GM19240 (cell line): ENCODE measurements around the gene EIF2B5.
"Not testable (repeated sequence)": the region's sequence is repeated elsewhere in the genome, so short reads cannot be mapped to it uniquely, and the experiment has no call there.

Experiments
- DNase-seq: peaks from one replicate; pipeline ENCODE4 v3.0.0; 2011; ENCODE audit warnings: low spot score; ENCODE audit not compliant: insufficient read length

The EIF2B5 gene

DNA sequence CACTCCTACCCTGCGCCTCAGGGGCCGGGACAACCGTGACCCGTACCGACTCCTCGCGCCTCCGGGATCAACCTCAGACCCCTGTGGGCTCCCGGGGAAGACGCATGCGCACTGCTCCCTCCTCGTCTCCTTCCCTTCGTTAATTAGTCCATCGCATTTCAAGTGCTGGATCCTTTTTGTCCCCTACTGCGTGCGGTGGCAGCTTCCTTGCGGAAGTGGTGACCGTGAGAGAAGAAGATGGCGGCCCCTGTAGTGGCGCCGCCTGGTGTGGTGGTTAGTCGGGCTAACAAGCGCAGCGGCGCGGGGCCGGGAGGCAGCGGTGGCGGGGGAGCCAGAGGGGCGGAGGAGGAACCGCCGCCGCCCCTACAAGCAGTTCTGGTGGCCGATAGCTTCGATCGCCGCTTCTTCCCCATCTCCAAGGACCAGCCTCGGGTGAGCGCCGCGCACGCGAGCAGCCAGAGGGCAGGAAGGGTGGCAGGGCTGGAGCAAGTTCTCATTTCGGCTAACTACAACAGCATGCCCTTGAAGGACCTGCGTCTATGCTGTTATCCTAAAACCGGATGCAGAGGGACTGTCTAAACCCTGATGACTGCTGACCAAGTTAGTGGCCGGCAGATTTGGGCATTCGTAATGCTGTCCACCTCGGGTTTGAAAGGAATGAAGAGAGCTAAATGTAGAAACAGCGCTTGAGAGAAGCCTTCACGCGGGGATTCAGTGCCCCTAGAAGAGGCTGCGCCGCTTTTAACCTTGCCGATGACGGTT is at the start of gene EIF2B5:
EIF2B5 (plus strand) TSS at position 210 of the 762 bp plus-strand sequence; CDS start at position 238, 28 bp downstream.
- DNase-seq = peak; percentile 67

GRCh38 chr3:184085389-184085852 is 49.7 kb upstream of the EIF2B5 start:
- no peak for DNase-seq

GRCh38 chr3:184092199-184092598 is 43.0 kb upstream of the EIF2B5 start:
- DNase-seq = no peak

DNA sequence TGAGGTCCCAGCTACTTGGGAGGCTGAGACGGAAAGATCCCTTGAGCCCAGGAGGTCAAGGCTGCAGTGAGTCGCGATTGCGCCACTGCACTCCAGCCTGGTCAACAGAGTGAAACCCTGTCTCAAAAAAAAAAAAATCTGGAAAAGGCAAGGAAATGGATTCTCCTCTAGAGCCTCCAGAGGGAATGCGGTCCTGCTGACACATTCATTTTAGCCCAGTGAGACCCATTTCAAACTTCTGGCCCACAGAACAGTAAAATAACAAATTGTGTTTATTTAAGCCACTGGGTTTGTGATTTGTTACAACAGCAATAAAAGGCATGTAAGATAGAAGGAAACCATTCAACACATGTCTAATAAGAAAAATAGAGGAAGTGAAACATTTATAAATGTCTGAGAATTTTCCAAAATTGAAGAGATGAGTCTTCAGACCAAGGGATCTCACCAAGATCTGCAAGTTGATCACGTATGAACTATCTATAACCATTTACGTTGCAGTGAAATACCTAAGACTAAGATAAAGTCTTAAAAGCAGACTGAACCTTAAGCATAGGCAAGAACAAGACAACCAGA is 38.3 kb upstream of the EIF2B5 start, which contains the start of gene HTR3E:
HTR3E (plus strand) TSS at position 254 of the 573 bp plus-strand sequence. CDS start 466 bp downstream, outside the sequence.
- no peak for DNase-seq

DNA sequence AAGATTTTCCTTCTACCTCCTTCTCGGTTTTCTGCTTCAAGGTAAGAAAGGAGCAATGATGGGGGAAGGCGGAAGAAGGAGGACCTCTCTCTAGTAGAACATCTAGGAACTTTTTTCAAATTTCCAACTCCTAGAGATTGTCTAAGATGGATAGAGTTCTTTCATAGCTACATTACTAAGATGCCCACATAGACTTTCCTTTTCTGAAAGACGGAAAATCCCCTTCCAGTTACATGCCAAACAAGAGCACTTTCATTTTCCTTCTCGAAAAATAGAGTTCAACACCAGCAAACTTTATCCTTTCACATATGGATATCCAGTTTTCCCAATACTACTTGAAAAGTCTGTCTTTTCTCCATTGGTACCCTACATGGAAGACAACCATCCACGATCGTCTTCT is 37.6 kb upstream of the EIF2B5 start:
- DNase-seq = no peak

DNA sequence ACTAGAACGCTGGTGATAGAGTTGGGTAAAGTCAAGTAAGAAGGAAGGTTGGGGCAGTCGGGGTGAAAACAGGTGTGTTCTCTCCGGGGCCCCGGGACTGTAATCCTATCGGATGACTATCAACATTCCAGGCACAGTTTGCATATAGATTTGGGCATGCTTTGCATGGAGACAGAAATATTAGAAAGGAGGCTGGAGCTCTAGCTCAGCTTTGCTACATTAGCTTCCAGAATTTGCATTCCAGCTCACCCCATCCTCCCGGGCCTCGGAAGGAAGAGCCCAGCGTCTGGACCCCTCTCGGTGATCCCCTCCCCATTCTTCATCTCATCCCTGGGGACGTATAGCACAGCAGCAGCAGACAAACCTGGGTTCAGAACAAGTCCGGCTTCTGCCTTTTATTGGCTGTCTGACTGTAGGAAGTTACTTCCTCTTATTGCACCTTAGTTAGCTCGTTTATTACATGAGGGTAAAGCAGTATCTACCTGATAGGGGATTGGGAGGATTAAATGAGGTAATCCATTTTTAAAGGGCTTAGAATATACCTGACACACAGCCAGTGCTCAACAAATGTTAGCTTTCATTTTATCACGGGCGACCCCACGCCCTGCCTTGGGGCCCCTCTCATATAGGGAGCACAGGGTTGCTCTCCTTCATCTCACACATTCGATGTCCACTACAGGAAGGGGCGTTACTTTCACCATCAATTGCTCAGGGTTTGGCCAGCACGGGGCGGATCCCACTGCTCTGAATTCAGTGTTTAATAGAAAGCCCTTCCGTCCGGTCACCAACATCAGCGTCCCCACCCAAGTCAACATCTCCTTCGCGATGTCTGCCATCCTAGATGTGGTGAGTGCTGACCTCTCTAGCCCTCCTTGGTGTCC is 35.1 kb upstream of the EIF2B5 start:
- no peak for DNase-seq

GRCh38 chr3:184110316-184110725 is 24.8 kb upstream of the EIF2B5 start:
- DNase-seq = no peak

- no peak for DNase-seq
Measured at GRCh38 chr3:184116017-184116416, 19.1 kb upstream of the EIF2B5 start.

GRCh38 chr3:184117636-184118035 is 17.5 kb upstream of the EIF2B5 start:
- DNase-seq = no peak

GRCh38 chr3:184121031-184121430 is 14.1 kb upstream of the EIF2B5 start:
- DNase-seq = not testable (repeated sequence)

DNA sequence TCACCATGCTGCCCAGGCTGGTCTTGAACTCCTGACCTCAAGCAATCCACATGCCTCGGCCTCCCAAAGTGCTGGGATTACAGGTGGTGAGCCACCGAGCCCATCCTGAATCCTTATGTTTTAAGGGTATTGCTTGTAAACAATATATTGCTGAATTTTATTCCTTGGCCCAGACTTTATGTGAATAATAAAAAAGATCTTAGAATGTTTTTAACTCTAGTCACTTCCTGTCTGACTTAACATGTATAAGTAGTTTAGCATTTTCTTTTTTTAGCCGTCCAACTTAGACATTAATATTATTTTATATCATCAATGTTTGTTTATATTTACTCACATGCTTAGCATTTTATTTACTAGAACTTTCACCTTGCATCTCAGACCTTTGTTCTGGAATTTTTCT is 9.2 kb upstream of the EIF2B5 start:
- no peak for DNase-seq

GRCh38 chr3:184129012-184129411 is 6.1 kb upstream of the EIF2B5 start:
- no peak for DNase-seq

DNA sequence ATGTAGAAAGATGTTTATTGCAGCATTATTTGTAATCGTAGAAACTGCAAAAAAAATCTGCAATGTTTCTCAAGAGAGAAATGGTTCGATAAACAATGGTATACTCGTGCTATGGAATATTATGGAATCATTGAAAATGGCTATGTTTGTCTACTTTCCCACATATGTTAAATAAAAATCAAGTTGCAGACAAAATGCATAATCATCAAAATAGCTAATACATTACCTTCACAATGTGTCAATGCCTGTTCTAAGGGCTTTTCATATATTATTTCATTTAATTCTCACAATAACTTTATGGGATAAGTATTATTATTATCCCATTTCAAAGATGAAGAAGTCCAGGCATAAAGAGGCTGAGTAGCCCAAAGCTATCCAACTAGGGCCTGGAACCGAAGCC is 2.2 kb upstream of the EIF2B5 start:
- DNase-seq = no peak

DNA sequence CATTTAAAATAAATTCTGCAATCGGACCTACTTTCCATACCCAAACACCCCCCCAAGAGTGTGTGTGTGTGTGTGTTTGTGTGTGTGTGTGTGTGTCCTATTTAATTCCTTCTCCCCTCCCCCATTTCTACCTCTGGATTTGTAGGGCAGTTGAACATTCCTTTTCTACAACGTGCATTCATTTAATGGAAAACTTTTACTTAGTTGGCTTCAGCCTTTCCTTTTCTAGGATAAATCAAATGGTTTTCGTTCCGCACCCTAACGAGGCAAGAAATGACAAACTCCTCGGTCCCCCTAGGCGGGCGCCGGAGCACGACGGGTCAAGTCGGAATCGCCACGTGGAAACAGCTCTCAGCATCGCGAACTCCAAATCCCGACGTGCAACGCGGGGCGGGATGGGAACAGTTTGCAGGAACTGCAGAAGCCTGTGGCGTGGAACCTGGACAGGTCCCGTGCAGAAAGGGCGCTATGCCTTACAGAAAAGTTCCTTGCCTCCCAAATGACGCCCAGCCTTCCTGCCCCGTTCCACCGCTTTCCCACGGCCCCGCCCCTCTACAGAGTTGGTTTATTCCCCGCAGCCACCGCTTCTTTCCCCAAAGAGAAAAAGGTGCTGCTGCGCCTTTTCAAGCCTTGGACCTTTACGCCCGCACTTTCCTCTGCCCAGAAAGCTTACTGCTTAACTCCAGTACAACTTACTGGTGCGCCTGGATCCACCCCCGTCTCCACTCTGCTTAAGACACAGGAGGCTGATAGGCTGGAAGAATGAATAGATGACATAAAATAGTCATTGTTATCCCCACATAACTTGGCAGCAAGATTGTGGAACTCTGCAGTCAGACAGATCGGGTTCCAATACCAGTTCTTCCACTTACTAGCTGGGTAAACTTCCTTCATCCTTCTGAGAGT is 1.1 kb upstream of the EIF2B5 start:
- no peak for DNase-seq

GRCh38 chr3:184134746-184135148 is 411 bp upstream of the EIF2B5 start:
- no peak for DNase-seq

DNA sequence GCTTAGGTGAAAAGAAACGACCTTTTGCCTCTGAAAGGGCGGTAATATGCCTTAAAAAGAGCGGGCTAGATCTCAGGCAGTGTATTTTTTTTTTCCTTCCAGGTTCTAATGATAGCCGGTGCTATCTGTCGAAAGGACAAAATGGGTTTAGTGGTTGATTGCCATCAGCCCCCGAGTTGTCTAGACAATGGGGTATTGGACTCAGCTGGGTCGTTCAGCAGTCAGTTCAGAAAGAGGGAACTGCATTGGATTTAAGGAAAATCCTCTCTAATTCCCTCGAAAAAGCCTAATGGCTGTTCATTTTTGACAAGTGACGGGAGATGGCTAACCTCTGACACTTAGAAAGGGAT is 728 bp downstream of the EIF2B5 start:
- no peak for DNase-seq

DNA sequence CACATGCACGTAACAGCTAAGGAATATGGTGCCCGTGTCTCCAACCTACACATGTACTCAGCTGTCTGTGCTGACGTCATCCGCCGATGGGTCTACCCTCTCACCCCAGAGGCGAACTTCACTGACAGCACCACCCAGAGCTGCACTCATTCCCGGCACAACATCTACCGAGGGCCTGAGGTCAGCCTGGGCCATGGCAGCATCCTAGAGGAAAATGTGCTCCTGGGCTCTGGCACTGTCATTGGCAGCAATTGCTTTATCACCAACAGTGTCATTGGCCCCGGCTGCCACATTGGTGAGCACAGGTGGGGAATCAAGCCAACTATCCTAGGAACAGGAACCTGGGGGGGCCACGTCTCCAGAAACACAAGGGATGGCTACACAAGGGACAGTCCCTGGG is 5.3 kb downstream of the EIF2B5 start:
- no peak for DNase-seq

GRCh38 chr3:184142199-184142598 is 7.0 kb downstream of the EIF2B5 start:
- no peak for DNase-seq

DNA sequence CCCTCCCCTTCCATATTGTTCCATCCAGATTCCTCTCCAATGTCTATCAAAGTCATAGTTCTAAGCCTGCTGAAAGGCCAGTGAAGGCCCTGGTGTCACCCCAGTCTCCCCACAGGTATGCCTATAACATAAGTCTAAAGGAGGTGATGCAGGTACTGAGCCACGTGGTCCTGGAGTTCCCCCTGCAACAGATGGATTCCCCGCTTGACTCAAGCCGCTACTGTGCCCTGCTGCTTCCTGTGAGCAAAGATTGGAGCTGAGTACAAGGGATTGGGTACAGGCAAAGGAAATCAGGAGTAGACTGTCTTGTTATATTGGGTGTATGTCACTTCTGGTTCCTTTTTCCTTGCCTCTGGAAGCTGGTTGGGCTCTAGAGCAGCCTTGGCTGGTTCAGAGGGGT is 8.2 kb downstream of the EIF2B5 start:
- DNase-seq = no peak

GRCh38 chr3:184144505-184144904 is 9.3 kb downstream of the EIF2B5 start:
- DNase-seq = no peak

DNA sequence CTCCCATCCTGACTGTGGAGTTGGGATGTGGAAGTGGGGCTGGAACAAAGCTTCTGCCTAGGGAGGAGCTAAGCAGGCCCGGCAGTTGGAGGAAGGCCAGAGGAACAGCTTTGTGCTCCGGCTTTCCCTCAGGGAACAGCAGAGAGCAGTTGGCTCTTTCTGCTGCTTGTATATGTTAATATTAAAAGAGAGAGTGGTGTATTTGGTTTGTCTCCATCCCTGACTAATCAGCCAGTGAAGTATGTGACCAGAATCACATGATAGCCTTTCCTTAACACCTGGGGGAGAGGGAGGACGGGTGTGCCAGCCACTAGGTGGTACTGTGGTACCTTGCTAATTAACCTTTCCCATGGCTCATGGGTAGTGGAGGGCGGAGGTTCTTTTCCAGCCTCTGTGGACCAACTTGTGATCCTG is 10.0 kb downstream of the EIF2B5 start:
- DNase-seq = no peak
